Measurements from ENCODE around the gene ESYT2. TPM values are rescaled to one million over a fixed set of nuclear protein-coding genes. Genes with fewer than 3 reads are reported as not detected.

Gene ESYT2
- polyA plus RNA-seq, 4 donors: 33.0 to 64.2 (median 45.6) TPM

- DNase-seq (ENCODE audit: low read depth in 4 of 4, low spot score in 3 of 4): no peak
These were observed 56.4 kb downstream of the ESYT2 start for GRCh38 chr7:158772916-158773315.

DNA sequence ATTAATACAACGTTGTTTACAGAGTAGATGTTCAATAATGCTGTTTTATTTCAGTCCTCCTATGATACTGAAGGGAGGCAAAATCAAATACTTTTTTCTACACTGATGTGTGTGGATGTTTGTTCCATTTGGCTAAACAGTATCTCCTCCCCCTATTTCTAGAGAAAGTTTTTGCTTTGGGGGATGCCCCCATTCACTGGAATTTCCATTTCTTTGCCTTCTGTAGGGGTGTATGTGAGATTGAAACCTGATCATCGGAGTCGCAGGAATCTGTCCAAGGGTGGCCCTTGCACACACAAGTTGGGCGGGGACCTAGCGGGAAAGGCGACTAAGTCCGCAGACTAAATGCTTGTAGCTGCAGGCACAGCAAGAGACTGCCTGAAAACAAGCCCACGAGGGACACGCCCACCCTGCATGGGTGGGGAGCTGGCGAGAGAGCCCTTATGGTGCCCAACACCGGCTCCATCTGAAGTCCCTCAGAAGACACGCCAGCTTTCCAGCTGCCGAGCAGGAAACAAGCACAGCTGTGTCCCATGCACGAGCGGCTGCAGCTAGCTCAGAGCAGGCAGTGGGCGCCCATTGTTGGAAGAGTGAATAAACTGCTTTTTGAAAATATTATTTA is 58.0 kb downstream of the ESYT2 start:
- no peak for DNase-seq (ENCODE audit: low read depth in 4 of 4, low spot score in 3 of 4)

DNA sequence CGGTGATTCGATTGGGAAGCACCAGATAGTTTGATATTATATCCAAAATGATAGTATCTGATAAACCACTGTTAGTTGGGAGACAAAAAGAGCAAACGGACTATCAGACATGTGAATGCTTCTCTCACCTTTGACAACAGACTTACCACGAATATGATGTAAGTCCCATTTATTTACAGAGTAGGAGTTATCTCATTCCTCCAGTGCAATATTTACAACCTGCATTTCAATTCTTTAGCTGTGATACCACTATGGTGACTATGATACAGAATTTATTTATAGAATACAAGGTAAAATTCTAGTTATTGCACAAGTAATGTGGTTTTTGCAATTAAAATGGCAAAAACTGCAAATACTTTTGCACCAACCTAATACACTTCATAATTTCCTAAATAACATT is 61.6 kb downstream of the ESYT2 start:
- no peak for DNase-seq (ENCODE audit: low read depth in 4 of 4, low spot score in 3 of 4)

- no peak for DNase-seq (ENCODE audit: low read depth in 4 of 4, low spot score in 3 of 4)
These were observed 62.6 kb downstream of the ESYT2 start for GRCh38 chr7:158766570-158767281.

DNA sequence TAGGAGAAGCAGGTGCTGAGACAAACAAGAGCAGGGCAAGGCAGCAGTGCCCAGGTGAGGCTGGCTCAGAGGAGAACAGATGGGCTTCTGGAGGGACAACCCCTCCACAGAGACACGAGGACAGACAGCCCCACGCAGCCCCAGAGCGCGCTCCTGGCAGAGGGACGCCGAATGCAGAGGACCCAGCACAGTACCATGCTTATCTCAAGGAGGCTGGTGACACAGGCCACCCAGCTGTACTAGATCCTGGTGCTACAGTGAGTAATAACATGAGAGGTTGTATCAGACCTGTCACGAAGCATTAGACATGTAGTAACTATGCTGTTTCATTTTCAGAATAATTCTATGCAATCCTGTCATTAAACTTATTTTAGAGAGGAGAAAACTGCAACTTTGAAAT is 64.3 kb downstream of the ESYT2 start:
- no peak for DNase-seq (ENCODE audit: low read depth in 4 of 4, low spot score in 3 of 4)

DNA sequence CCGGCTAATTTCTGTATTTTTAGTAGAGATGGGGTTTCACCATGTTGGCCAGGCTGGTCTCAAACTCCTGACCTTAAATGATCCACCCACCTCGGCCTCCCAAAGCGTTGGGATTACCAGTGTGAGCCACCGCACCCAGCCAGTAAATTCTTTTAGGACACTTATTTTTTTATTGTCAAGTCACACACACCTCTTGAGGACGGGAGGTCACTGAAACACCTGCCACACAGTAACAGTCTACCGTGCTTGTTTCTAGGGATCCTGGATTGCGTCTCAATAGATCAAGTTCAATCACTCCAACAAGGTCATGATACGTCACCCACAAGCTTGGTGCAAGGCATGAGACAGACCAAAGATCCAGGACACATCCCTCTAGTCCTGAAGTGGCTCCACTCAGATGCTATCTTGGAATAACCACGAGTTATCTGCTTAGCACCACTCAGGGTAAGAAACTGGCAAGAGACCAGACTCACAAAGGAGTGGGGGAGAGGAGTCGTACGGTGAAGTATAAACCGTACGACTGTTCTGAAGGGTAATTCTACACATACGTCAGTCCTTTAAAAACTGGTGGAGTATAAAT is 65.8 kb downstream of the ESYT2 start:
- DNase-seq (ENCODE audit: low read depth in 4 of 4, low spot score in 3 of 4): no peak

DNA sequence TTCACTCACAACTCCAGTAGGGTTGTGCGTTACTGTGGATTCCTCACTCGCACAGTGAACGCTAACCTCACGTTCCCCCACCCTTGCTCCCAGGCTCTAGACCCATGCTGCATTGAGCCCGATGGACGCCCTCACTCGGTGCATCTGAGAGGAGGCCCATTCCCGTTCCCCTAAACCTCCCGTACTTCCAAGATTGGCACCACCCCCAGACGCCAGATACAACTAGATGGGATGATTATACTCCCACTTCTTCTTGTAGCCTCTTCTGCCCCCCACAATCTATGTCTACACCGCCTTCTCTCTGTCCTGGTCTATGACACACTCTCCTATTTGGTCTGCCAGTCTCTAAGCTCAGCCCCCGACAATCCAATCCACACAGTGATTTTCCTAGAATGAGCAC is 67.4 kb downstream of the ESYT2 start:
- DNase-seq (ENCODE audit: low read depth in 4 of 4, low spot score in 3 of 4): no peak

GRCh38 chr7:158760936-158761335 is 68.4 kb downstream of the ESYT2 start:
- DNase-seq (ENCODE audit: low read depth in 4 of 4, low spot score in 3 of 4): no peak

DNA sequence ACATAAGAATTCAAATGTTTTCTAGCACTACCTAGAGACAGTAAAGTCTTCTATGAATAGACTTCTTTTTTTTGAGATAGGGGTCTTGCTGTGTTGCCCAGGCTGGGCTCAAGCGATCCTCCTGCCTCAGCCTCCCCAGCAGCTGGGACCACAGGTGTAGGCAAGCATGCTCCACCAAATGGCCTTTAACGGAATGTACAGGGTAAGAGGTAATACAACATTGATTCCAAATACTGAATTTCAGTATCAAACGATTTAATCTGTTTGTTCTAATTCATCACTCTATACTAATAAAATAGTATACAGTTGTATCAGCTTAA is 68.9 kb downstream of the ESYT2 start:
- DNase-seq (ENCODE audit: low read depth in 4 of 4, low spot score in 3 of 4): no peak

DNA sequence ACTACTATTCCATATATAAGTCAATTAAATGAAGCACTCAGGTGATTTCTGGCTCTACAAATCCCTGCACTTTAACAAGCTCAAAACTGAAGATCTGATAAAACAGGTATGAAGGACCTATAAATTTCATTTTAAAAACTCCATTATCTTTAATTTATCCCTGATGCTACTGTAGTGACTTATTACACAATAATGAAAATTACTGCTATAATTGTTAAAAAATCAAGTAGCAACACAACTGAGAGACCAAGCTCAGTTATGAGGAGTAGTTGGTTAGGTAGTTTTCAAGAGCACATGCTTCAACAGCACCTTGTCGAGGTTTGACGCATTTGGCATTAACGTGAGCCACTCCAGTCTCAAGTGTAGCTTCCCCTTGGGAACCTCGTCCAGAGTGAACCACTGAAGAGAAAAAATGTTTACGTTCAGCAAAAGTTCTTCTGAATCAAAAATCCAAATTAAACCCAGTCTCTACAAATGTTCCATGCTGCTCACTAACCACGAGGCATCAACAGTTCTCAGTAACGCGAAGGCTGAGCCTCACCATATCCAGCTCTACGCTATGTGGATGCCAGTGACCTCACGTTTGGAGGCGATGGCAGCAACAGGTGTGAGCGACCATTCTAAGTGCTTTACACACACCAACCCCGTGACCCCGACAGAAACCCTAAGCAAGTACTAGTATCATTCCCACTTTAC is 69.4 kb downstream of the ESYT2 start:
- no peak for DNase-seq (ENCODE audit: low read depth in 4 of 4, low spot score in 3 of 4)

- no peak for DNase-seq (ENCODE audit: low read depth in 4 of 4, low spot score in 3 of 4)
These were observed 70.1 kb downstream of the ESYT2 start for GRCh38 chr7:158759245-158759614.

- DNase-seq (ENCODE audit: low read depth in 4 of 4, low spot score in 3 of 4): no peak
These were observed 70.6 kb downstream of the ESYT2 start for GRCh38 chr7:158758586-158759244.

DNA sequence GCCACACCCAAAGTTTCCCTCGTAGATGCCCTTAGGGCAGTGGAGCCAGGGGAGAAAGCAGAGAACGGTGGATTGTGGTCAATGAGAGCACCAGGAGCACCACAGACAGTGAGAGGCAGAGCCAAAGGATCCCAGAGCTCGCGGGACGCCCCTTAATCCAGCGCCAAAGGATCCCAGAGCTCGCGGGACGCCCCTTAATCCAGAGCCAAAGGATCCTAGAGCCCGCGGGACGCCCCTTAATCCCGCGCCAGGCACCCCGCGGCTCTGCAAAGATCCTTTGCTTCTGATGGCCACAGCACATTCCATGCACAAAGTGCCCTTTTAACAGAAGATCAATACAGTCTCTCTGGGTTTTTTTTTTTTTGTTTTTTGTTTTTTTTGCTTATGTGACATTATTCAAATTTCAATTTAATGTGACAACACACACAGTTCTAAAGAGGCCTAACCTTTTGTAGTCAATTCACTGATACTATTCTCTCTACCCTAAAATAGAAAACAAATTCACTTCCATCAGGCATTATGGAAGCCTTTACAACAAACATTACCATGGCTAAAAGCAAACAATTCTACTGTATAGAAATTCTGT is 71.8 kb downstream of the ESYT2 start:
- DNase-seq (ENCODE audit: low read depth in 4 of 4, low spot score in 3 of 4): no peak

GRCh38 chr7:158754746-158755444 is 74.4 kb downstream of the ESYT2 start:
- DNase-seq (ENCODE audit: low read depth in 4 of 4, low spot score in 3 of 4): no peak

DNA sequence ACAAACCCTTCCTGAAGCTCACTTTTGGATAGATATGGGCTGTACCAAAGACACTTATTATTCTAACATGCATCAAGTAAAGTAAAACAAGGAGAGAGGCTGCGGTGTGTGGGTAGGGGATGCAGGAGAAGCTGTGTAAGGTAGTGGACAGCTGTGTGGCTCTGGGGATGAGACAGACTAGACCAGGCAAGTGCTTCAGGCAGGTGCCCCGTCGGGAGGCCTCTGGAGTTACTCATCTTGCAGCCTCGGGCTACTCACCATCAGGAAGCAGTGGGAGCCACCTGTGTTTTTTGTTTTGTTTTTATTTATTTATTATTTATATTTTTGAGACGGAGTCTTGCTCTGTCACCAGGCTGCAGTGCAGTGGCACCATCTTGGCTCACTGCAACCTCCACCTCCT is 75.4 kb downstream of the ESYT2 start:
- DNase-seq (ENCODE audit: low read depth in 4 of 4, low spot score in 3 of 4): no peak

GRCh38 chr7:158751751-158752150 is 77.6 kb downstream of the ESYT2 start:
- no peak for DNase-seq (ENCODE audit: low read depth in 4 of 4, low spot score in 3 of 4)

- no peak for DNase-seq (ENCODE audit: low read depth in 4 of 4, low spot score in 3 of 4)
These were observed 78.1 kb downstream of the ESYT2 start for GRCh38 chr7:158751199-158751598.

DNA sequence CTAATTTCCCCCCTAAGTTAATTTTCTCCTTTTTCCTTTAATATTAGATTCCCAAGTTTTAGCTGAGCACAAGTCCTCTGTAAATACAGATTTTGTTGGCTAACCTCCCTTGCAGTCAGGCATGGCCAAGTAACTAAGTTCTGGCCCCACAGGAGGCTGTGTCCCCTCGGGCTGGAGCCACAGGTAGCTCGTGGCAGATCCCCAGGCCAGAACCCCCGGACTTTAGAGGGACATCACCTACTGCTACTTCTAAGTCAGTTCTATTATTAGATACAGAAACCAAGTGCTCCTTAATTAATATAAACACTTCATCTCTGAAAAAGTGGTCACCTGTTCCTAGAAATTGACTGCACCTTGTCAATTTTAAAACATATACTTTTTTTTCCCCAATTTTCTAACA is 78.6 kb downstream of the ESYT2 start:
- no peak for DNase-seq (ENCODE audit: low read depth in 4 of 4, low spot score in 3 of 4)

- no peak for DNase-seq (ENCODE audit: low read depth in 4 of 4, low spot score in 3 of 4)
These were observed 79.9 kb downstream of the ESYT2 start for GRCh38 chr7:158749396-158749795.

GRCh38 chr7:158748335-158748734 is 81.0 kb downstream of the ESYT2 start:
- DNase-seq (ENCODE audit: low read depth in 4 of 4, low spot score in 3 of 4): no peak

Data from left renal pelvis (tissue), 4 donors.